ENCODE results near the gene HK2.
A peak's percentile ranks its signal among the peaks of the same experiment; 100 is the strongest.
"Not testable (repeated sequence)": the region's sequence is repeated elsewhere in the genome, so short reads cannot be mapped to it uniquely, and the experiment has no call there.

HK2 gene

GRCh38 chr2:74833418-74834233 is at the start of gene HK2:
HK2 (plus strand) TSS chr2:74834127; CDS start chr2:74834581, 454 bp downstream.
- DNase-seq, result peak in 13 of 14 donors; percentile 8 to 88 (median 64)

GRCh38 chr2:74789271-74789670 is 44.7 kb upstream of the HK2 start:
- DNase-seq, result peak in 1 of 14 donors; percentile 7

GRCh38 chr2:74792282-74792681 is 41.6 kb upstream of the HK2 start:
- no peak for DNase-seq

- not testable (repeated sequence) for DNase-seq
Measured at GRCh38 chr2:74794878-74795277, 39.0 kb upstream of the HK2 start.

GRCh38 chr2:74806355-74806839 is 27.5 kb upstream of the HK2 start:
- no peak for DNase-seq

GRCh38 chr2:74806920-74807319 is 27.0 kb upstream of the HK2 start:
- no peak for DNase-seq

GRCh38 chr2:74812787-74813590 is 20.9 kb upstream of the HK2 start:
- DNase-seq, result no peak

GRCh38 chr2:74814102-74814501 is 19.8 kb upstream of the HK2 start:
- DNase-seq, result no peak

- peak in 1 of 14 donors; percentile 7 for DNase-seq
Measured at GRCh38 chr2:74815941-74816340, 18.0 kb upstream of the HK2 start.

GRCh38 chr2:74816540-74817303 is 17.2 kb upstream of the HK2 start:
- peak in 1 of 14 donors; percentile 2 for DNase-seq

GRCh38 chr2:74817304-74817675 is 16.6 kb upstream of the HK2 start:
- DNase-seq, result no peak

- DNase-seq, result no peak
Measured at GRCh38 chr2:74819702-74820101, 14.2 kb upstream of the HK2 start.

- no peak for DNase-seq
Measured at GRCh38 chr2:74821177-74822126, 12.5 kb upstream of the HK2 start.

GRCh38 chr2:74822771-74823566 is 11.0 kb upstream of the HK2 start:
- DNase-seq, result peak in 4 of 14 donors; percentile 22 to 50 (median 30)

GRCh38 chr2:74824679-74825078 is 9.2 kb upstream of the HK2 start:
- no peak for DNase-seq

- no peak for DNase-seq
Measured at GRCh38 chr2:74828543-74828942, 5.4 kb upstream of the HK2 start.

- DNase-seq, result no peak
Measured at GRCh38 chr2:74831693-74832530, 2.0 kb upstream of the HK2 start.

GRCh38 chr2:74834234-74834791 is 386 bp downstream of the HK2 start:
- peak in 1 of 14 donors; percentile 50 for DNase-seq
